Vagina (tissue), 2 donors: ENCODE measurements around the gene PSMD8.

ENCODE experiments used
- CTCF ChIP-seq, 3 experiments: fragments of 450-650 bp in 2 of 3; fragments of 200-600 bp in 1 of 3; sonication (generic) in 1 of 3; IDR thresholded peaks; one replicate each; pipeline ENCODE4 v1.5.1; 2017 to 2019; ENCODE audit warnings: antibody characterized with exemption in 3 of 3, mild to moderate bottlenecking in 2 of 3, moderate library complexity in 2 of 3
- POLR2A ChIP-seq, 2 donors: fragments of 450-650 bp; IDR thresholded peaks; one replicate each; pipeline ENCODE4 v1.6.1; 2017; ENCODE audit warnings: antibody characterized with exemption in 2 of 2, mild to moderate bottlenecking in 2 of 2, moderate library complexity in 2 of 2
- POLR2AphosphoS5 ChIP-seq, 2 donors: sonication (generic); formaldehyde crosslinking; IDR thresholded peaks; one replicate each; pipeline ENCODE4 v1.9.0; 2017; ENCODE audit warnings: antibody characterized with exemption in 2 of 2, mild to moderate bottlenecking in 2 of 2, low read depth in 1 of 2; ENCODE audit not compliant: insufficient read depth in 1 of 2

- TF ChIP-seq POLR2AphosphoS5 (IDR thresholded peaks at IDR 0.05; ENCODE audit: insufficient read depth in 1 of 2, low read depth in 1 of 2) (no peak), POLR2A (IDR thresholded peaks at IDR 0.05) (no peak), CTCF (IDR thresholded peaks at IDR 0.05) (no peak)
These were observed 21.8 kb upstream of the PSMD8 start for GRCh38 chr19:38352611-38353010.
